ENCODE data around the gene TM7SF3.

DNA sequence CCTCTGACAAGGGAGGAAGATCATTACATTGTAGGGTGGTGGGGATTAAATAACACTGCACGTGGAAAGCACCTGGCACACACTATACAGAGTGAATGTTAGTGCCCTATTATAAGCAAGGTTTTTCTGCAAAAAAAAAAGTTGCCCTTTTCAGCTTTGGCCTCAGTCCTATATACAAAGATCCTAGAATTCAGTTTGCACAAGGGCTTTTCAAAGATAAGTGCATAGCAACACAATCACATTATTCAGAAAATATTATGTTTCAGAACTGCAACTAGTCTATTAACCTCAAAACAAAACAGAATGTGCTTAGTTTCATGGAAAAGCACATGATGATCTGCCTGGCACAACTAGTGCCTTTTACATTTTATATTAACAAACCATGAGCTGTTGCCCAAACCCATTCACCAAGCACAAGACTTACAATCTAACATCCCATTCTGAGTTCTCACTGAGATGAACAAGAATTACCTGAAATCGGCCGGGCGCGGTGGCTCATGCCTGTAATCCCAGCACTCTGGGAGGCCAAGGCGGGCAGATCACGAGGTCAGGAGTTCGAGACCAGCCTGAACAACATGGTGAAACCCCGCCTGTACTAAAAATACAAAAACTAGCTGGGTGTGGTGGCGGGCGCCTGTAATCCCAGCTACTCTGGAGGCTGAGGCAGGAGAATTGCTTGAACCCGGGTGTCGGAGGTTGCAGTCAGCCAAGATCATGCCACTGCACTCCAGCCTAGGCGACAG, 1.8 kb downstream of the TM7SF3 start:
- TF ChIP-seq CTCF (conservative IDR thresholded peaks at IDR 0.05 in 1 of 2, IDR thresholded peaks at IDR 0.05 in 1 of 2; ENCODE audit: low read depth in 1 of 2, low read length in 2 of 2) (no peak), EZH2 (IDR thresholded peaks at IDR 0.05; ENCODE audit: low read length, missing control alignments) (no peak)

All from fibroblast of lung (primary cell).